Vagina (tissue), 2 donors: ENCODE results near the gene CFAP92.

Experiments used
- CTCF ChIP-seq, 3 experiments: fragments of 450-650 bp in 2 of 3; fragments of 200-600 bp in 1 of 3; sonication (generic) in 1 of 3; IDR thresholded peaks; one replicate each; pipeline ENCODE4 v1.5.1; 2017 to 2019; ENCODE audit warnings: antibody characterized with exemption in 3 of 3, mild to moderate bottlenecking in 2 of 3, moderate library complexity in 2 of 3
- POLR2A ChIP-seq, 2 donors: fragments of 450-650 bp; IDR thresholded peaks; one replicate each; pipeline ENCODE4 v1.6.1; 2017; ENCODE audit warnings: antibody characterized with exemption in 2 of 2, mild to moderate bottlenecking in 2 of 2, moderate library complexity in 2 of 2
- POLR2AphosphoS5 ChIP-seq, 2 donors: sonication (generic); formaldehyde crosslinking; IDR thresholded peaks; one replicate each; pipeline ENCODE4 v1.9.0; 2017; ENCODE audit warnings: antibody characterized with exemption in 2 of 2, mild to moderate bottlenecking in 2 of 2, low read depth in 1 of 2; ENCODE audit not compliant: insufficient read depth in 1 of 2

DNA sequence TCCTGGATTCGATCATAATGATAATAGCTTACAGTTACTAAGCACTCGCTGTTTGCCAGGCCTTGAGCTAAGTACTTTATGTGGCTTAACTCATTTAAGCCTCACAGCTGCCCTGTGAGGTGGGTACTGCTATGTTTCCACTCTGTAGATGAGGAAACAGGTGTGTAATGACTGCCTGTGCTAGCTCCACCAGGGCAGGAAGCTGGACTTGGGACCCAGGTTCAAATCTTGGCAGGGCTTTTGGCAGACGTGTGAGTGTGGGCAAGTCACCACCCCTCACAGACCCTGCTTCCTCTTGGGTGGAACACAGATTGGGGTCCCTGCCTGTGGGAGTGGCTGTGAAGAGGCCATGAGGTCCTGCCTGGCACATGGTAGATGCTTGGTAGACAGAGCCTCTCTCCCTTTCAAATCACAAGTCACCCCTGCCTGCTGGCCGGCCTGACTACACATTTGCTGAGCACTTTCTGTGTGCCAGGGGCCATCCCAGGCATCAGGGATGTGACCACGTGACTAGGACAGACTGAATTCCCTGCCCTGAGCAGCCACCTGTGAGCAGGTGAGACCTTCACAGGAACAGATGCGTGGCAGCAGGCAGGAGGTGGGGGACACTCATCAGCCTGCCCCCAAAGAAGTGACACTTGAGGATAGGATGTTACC is 10.9 kb upstream of the CFAP92 start:
- no peak for TF ChIP-seq CTCF (IDR thresholded peaks at IDR 0.05)
- no peak for TF ChIP-seq POLR2A (IDR thresholded peaks at IDR 0.05)
- TF ChIP-seq POLR2AphosphoS5 (IDR thresholded peaks at IDR 0.05; ENCODE audit: insufficient read depth in 1 of 2, low read depth in 1 of 2) = no peak
